Upper lobe of left lung (tissue), 6 donors: ENCODE results near the gene WNT6. TPM values are rescaled to one million over a fixed set of nuclear protein-coding genes. Genes with fewer than 3 reads are reported as not detected.

Experiments used
- ATAC-seq, 2 donors: fragments of 200-7000 bp; cut with Tn5 transposase; one replicate each; pipeline ENCODE4 v1.9.1; 2022; ENCODE audit warnings: mild to moderate bottlenecking in 2 of 2, moderate library complexity in 2 of 2; ENCODE audit not compliant: low FRiP score in 2 of 2
- DNase-seq, 2 donors: peaks; one replicate each; pipeline ENCODE4 v3.0.0-alpha.2; 2019 to 2020
- H3K27ac ChIP-seq, 4 donors: fragments of 200-600 bp; sonication (generic); one replicate each; pipeline ENCODE4 v1.5.1; 2016 to 2019
- H3K27me3 ChIP-seq, 4 donors: fragments of 200-600 bp; sonication (generic); one replicate each; pipeline ENCODE4 v1.5.1; 2017 to 2019
- H3K36me3 ChIP-seq, 4 donors: fragments of 200-600 bp; sonication (generic); one replicate each; pipeline ENCODE4 v1.5.1; 2016 to 2019
- H3K4me1 ChIP-seq, 4 donors: fragments of 200-600 bp; sonication (generic); one replicate each; pipeline ENCODE4 v1.5.1; 2018 to 2019
- H3K4me3 ChIP-seq, 4 donors: fragments of 200-600 bp; sonication (generic); one replicate each; pipeline ENCODE4 v1.5.1; 2017 to 2019; ENCODE audit warnings: mild to moderate bottlenecking in 2 of 4, moderate library complexity in 1 of 4
- H3K9me3 ChIP-seq, 4 donors: fragments of 200-600 bp; sonication (generic); one replicate each; pipeline ENCODE4 v1.5.1; 2018 to 2019
- CTCF ChIP-seq, 6 experiments: fragments of 450-650 bp in 4 of 6; fragments of 200-600 bp in 2 of 6; sonication (generic) in 2 of 6; IDR thresholded peaks; one replicate each; pipeline ENCODE4 v1.5.1; 2016 to 2019; ENCODE audit warnings: antibody characterized with exemption in 6 of 6
- EP300 ChIP-seq, 4 donors: sonication (generic); formaldehyde crosslinking; IDR thresholded peaks; one replicate each; pipeline ENCODE4 v1.5.1; 2017; ENCODE audit warnings: antibody characterized with exemption in 4 of 4, control low read depth in 2 of 4
- POLR2A ChIP-seq, 4 donors: fragments of 450-650 bp; IDR thresholded peaks; one replicate each; pipeline ENCODE4 v1.5.1; 2016 to 2017; ENCODE audit warnings: antibody characterized with exemption in 4 of 4, mild to moderate bottlenecking in 2 of 4
- POLR2AphosphoS5 ChIP-seq, 2 donors: sonication (generic); formaldehyde crosslinking; IDR thresholded peaks; one replicate each; pipeline ENCODE4 v1.5.1; 2017; ENCODE audit warnings: antibody characterized with exemption in 2 of 2
- WGBS, 2 donors: methylation state at CpG; one replicate each; pipeline ENCODE4 v1.1.5; 2017 to 2018; 5-methylcytosine and 5-hydroxymethylcytosine counted together
- total RNA-seq, 6 donors: library from RNA; depleted of rRNA in 4 of 6; stranded (reverse); fragments of >200 nt in 4 of 6; gene quantifications; one replicate each; pipeline versions ENCODE4 v1.1.0 to v1.2.1, GENCODE V29; 2016 to 2021
- donor health status: DM: no; HTN: no; CAD: no; lungs with moderate emphysema.
- donor health status: DM: no; HTN: yes; CAD: no; lungs with severe emphysema.

The WNT6 gene
- total RNA-seq, 6 donors from 2014 or later: 0.31 to 4.2 (median 0.44) TPM; not detected in 3

GRCh38 chr2:218832081-218832480 is 27.5 kb upstream of the WNT6 start:
- Histone ChIP-seq H3K27ac (no peak overlapping the region), H3K27me3 (no peaks in the 10 kb centered on the region), H3K4me1 (peaks cover 0 to 7% (median 2%) of the 10 kb centered on the region in 4 donors), H3K4me3 (no peak overlapping the region), H3K36me3 (no peaks in the 10 kb centered on the region), H3K9me3 (no peaks in the 10 kb centered on the region)
- DNase-seq (no peak), ATAC-seq (peak in 1 of 2 donors; percentile 2)
- WGBS, 2 donors: 74 to 79% methylated on average over 3 of the region's 3 CpGs
- TF ChIP-seq CTCF (IDR thresholded peaks at IDR 0.05) (no peak), POLR2A (IDR thresholded peaks at IDR 0.05) (no peak), EP300 (IDR thresholded peaks at IDR 0.05) (no peak), POLR2AphosphoS5 (IDR thresholded peaks at IDR 0.05) (no peak)

- Histone ChIP-seq H3K9me3 (peaks cover 0 to 4% (median 1%) of the 10 kb centered on the region in 4 donors), H3K36me3 (no peaks in the 10 kb centered on the region), H3K27me3 (no peaks in the 10 kb centered on the region), H3K4me1 (peaks cover 0 to 7% (median 2%) of the 10 kb centered on the region in 4 donors), H3K4me3 (no peak overlapping the region), H3K27ac (no peak overlapping the region)
- no peak for DNase-seq
- WGBS, 2 donors: 65 to 81% methylated on average over 3 of the region's 3 CpGs
- TF ChIP-seq POLR2A (IDR thresholded peaks at IDR 0.05): no peak
- TF ChIP-seq CTCF (IDR thresholded peaks at IDR 0.05): no peak
- no peak for TF ChIP-seq POLR2AphosphoS5 (IDR thresholded peaks at IDR 0.05)
- TF ChIP-seq EP300 (IDR thresholded peaks at IDR 0.05): no peak
- ATAC-seq: peak in 1 of 2 donors; percentile 69
These were observed 27.1 kb upstream of the WNT6 start for GRCh38 chr2:218832520-218832919.

- TF ChIP-seq POLR2AphosphoS5 (IDR thresholded peaks at IDR 0.05) (no peak), EP300 (IDR thresholded peaks at IDR 0.05) (no peak), CTCF (IDR thresholded peaks at IDR 0.05) (no peak), POLR2A (IDR thresholded peaks at IDR 0.05) (no peak)
- Histone ChIP-seq H3K27ac (no peak overlapping the region), H3K9me3 (peaks cover 0 to 5% (median 2%) of the 10 kb centered on the region in 4 donors), H3K4me3 (no peak overlapping the region), H3K4me1 (peaks cover 0 to 7% (median 2%) of the 10 kb centered on the region in 4 donors), H3K36me3 (no peaks in the 10 kb centered on the region), H3K27me3 (no peaks in the 10 kb centered on the region)
- 77 to 81% methylated on average over 4 of the region's 4 CpGs for whole genome bisulfite sequencing, 2 donors
- peak in 1 of 2 donors; percentile 2 for ATAC-seq
- no peak for DNase-seq
These were observed 26.5 kb upstream of the WNT6 start for GRCh38 chr2:218833023-218833609.

GRCh38 chr2:218834685-218835084 is 24.9 kb upstream of the WNT6 start:
- ATAC-seq (no peak), DNase-seq (no peak)
- peaks cover 0 to 7% (median 2%) of the 10 kb centered on the region in 4 donors for H3K4me1 ChIP-seq
- no peak for TF ChIP-seq POLR2AphosphoS5 (IDR thresholded peaks at IDR 0.05)
- TF ChIP-seq POLR2A (IDR thresholded peaks at IDR 0.05): no peak
- TF ChIP-seq CTCF (IDR thresholded peaks at IDR 0.05): no peak
- no peak overlapping the region for H3K4me3 ChIP-seq
- H3K27ac ChIP-seq: no peak overlapping the region
- no peaks in the 10 kb centered on the region for H3K27me3 ChIP-seq
- H3K36me3 ChIP-seq: no peaks in the 10 kb centered on the region
- 74 to 79% methylated on average over 4 of the region's 4 CpGs for WGBS, 2 donors
- H3K9me3 ChIP-seq: peaks cover 0 to 5% (median 2%) of the 10 kb centered on the region in 4 donors

- Histone ChIP-seq H3K36me3 (no peaks in the 10 kb centered on the region), H3K27ac (no peak overlapping the region), H3K9me3 (peaks cover 0 to 5% (median 2%) of the 10 kb centered on the region in 4 donors), H3K4me3 (no peak overlapping the region), H3K4me1 (peaks cover 0 to 4% (median under 1%) of the 10 kb centered on the region in 4 donors), H3K27me3 (no peaks in the 10 kb centered on the region)
- no peak for TF ChIP-seq CTCF (IDR thresholded peaks at IDR 0.05)
- TF ChIP-seq POLR2AphosphoS5 (IDR thresholded peaks at IDR 0.05): no peak
- no peak for TF ChIP-seq EP300 (IDR thresholded peaks at IDR 0.05)
- TF ChIP-seq POLR2A (IDR thresholded peaks at IDR 0.05): no peak
- ATAC-seq (no peak), DNase-seq (no peak)
- WGBS, 2 donors: 83 to 92% methylated on average over 2 of the region's 2 CpGs
These were observed 22.1 kb upstream of the WNT6 start for GRCh38 chr2:218837495-218837894.
